Liver (tissue), 9 donors: ENCODE measurements around the gene DPYD. TPM values are rescaled to one million over a fixed set of nuclear protein-coding genes. Genes with fewer than 3 reads are reported as not detected.

Experiments
- DNase-seq: peaks from one replicate; pipeline ENCODE4 v3.0.0-alpha.2; 2017; ENCODE audit warnings: low spot score
- H3K27ac ChIP-seq, 2 donors: one replicate each; pipeline ENCODE4 v1.7.0; 2013; ENCODE audit warnings: inconsistent platforms in 2 of 2, low read length in 2 of 2, control low read depth in 1 of 2, low read depth in 1 of 2, mild to moderate bottlenecking in 1 of 2
- H3K27me3 ChIP-seq, 4 donors: one replicate each; pipeline versions ENCODE4 v1.6.1 to v1.7.0; 2013; ENCODE audit warnings: low read length in 3 of 4, inconsistent platforms in 1 of 4, mild to moderate bottlenecking in 1 of 4, moderate library complexity in 1 of 4; ENCODE audit not compliant: control insufficient read depth in 4 of 4, insufficient read depth in 4 of 4
- H3K36me3 ChIP-seq, 4 donors: one replicate each; pipeline versions ENCODE4 v1.6.1 to v1.7.0; 2013; ENCODE audit warnings: low read length in 3 of 4, mild to moderate bottlenecking in 3 of 4, low read depth in 1 of 4, moderate library complexity in 1 of 4; ENCODE audit not compliant: control insufficient read depth in 4 of 4, insufficient read depth in 3 of 4
- H3K4me1 ChIP-seq, 4 donors: one replicate each; pipeline versions ENCODE4 v1.6.1 to v1.7.0; 2013; ENCODE audit warnings: low read length in 3 of 4, mild to moderate bottlenecking in 3 of 4, moderate library complexity in 1 of 4; ENCODE audit not compliant: control insufficient read depth in 4 of 4, insufficient read depth in 4 of 4
- H3K4me3 ChIP-seq, 3 donors: one replicate each; pipeline versions ENCODE4 v1.6.1 to v1.7.0; 2013; ENCODE audit warnings: low read length in 3 of 3, control low read depth in 1 of 3, low read depth in 1 of 3, mild to moderate bottlenecking in 1 of 3
- H3K9ac ChIP-seq, 2 donors: one replicate each; pipeline ENCODE4 v1.7.0; 2013; ENCODE audit warnings: low read length in 2 of 2, mild to moderate bottlenecking in 2 of 2, moderate library complexity in 2 of 2, control low read depth in 1 of 2, low read depth in 1 of 2
- H3K9me3 ChIP-seq, 4 donors: one replicate each; pipeline versions ENCODE4 v1.6.1 to v1.7.0; 2013; ENCODE audit warnings: low read length in 3 of 4; ENCODE audit not compliant: control insufficient read depth in 4 of 4
- ATF3 ChIP-seq: IDR thresholded peaks from 2 replicates; pipeline ENCODE4 v1.6.1; 2016; ENCODE audit warnings: antibody characterized with exemption
- CTCF ChIP-seq: fragments of 150-350 bp; IDR thresholded peaks from 2 replicates; pipeline ENCODE4 v1.5.1; 2017; ENCODE audit warnings: improper control_type of control experiment, low read depth, low read length; ENCODE audit not compliant: missing input control
- FOXA1 ChIP-seq: IDR thresholded peaks from 2 replicates; pipeline ENCODE4 v1.6.1; 2016; ENCODE audit warnings: antibody characterized with exemption
- FOXA2 ChIP-seq: IDR thresholded peaks from 2 replicates; pipeline ENCODE4 v1.6.1; 2016; ENCODE audit warnings: antibody characterized with exemption
- GABPA ChIP-seq, 2 donors: IDR thresholded peaks in 1 of 2; conservative IDR thresholded peaks in 1 of 2; 2 replicates each; pipeline ENCODE4 v1.6.1; 2016; ENCODE audit warnings: antibody characterized with exemption in 2 of 2, mild to moderate bottlenecking in 1 of 2, moderate library complexity in 1 of 2
- HNF4A ChIP-seq, 2 donors: conservative IDR thresholded peaks; 2 replicates each; pipeline ENCODE4 v1.6.1; 2016; ENCODE audit warnings: antibody characterized with exemption in 2 of 2, mild to moderate bottlenecking in 2 of 2
- RAD21 ChIP-seq, 2 donors: IDR thresholded peaks; 2 replicates each; pipeline ENCODE4 v1.6.1; 2016; ENCODE audit warnings: antibody characterized with exemption in 2 of 2, mild to moderate bottlenecking in 2 of 2
- RXRA ChIP-seq, 2 donors: IDR thresholded peaks; 2 replicates each; pipeline ENCODE4 v1.6.1; 2017 to 2018; ENCODE audit warnings: antibody characterized with exemption in 2 of 2, mild to moderate bottlenecking in 1 of 2
- SP1 ChIP-seq: IDR thresholded peaks from 2 replicates; pipeline ENCODE4 v1.6.1; 2018; ENCODE audit warnings: antibody characterized with exemption, mild to moderate bottlenecking
- YY1 ChIP-seq: IDR thresholded peaks from 2 replicates; pipeline ENCODE4 v1.6.1; 2016; ENCODE audit warnings: antibody characterized with exemption, mild to moderate bottlenecking
- WGBS: extraction: QIAGEN DNeasy Blood & Tissue Kit; methylation state at CpG from one replicate; pipeline ENCODE4 v1.1.7; 2013; 5-methylcytosine and 5-hydroxymethylcytosine counted together
- polyA plus RNA-seq, 2 donors: library from polyadenylated mRNA; stranded (reverse) in 1 of 2; unstranded in 1 of 2; fragments of 200-250 nt in 1 of 2; fragments of >200 nt in 1 of 2; fragmentation: Nextera tagmentation in 1 of 2; extraction: Ambion mirVana in 1 of 2; gene quantifications; one replicate each; pipeline versions ENCODE4 v1.2.1 to v1.2.3, GENCODE V29; 2013 to 2015
- total RNA-seq, 2 donors: library from RNA; depleted of rRNA; stranded (reverse); fragments of >200 nt; gene quantifications; one replicate each; pipeline ENCODE4 v1.2.3, GENCODE V29; 2014
- TF ChIP-seq, protein P1 (sequence below): IDR thresholded peaks from 2 replicates; pipeline ENCODE4 v1.6.1; 2016; ENCODE audit warnings: antibody characterized with exemption, mild to moderate bottlenecking
- TF ChIP-seq, protein P2 (sequence below): IDR thresholded peaks from 2 replicates; pipeline ENCODE4 v1.6.1; 2016; ENCODE audit warnings: antibody characterized with exemption
- donor health status: healthy.
- donor health status: healthy.
- donor health status: healthy.
- donor health status: healthy.
- donor health status: healthy.

Gene DPYD
- total and polyA plus RNA-seq, 4 donors, result 16.2 to 142 (median 47.0) TPM

GRCh38 chr1:97506368-97506767 is 414.5 kb downstream of the DPYD start:
- H3K36me3 ChIP-seq, result peaks cover 0 to 4% (median 0%) of the 10 kb centered on the region in 4 donors
- DNase-seq, result no peak
- no peak overlapping the region for H3K9ac ChIP-seq
- peaks cover 0 to 9% (median 6%) of the 10 kb centered on the region in 4 donors for H3K4me1 ChIP-seq
- 89% methylated on average over 1 of the region's 1 CpG for WGBS
- no peak overlapping the region for H3K27ac ChIP-seq
- no peak overlapping the region for H3K4me3 ChIP-seq
- TF ChIP-seq FOXA1 (no peak), RXRA (IDR thresholded peaks at IDR 0.05) (no peak), RAD21 (IDR thresholded peaks at IDR 0.05) (no peak), GABPA (IDR thresholded peaks at IDR 0.05 in 1 of 2, conservative IDR thresholded peaks at IDR 0.05 in 1 of 2) (no peak), CTCF (no peak), HNF4A (conservative IDR thresholded peaks at IDR 0.05) (no peak), SP1 (no peak)
- TF ChIP-seq, protein P1, sequence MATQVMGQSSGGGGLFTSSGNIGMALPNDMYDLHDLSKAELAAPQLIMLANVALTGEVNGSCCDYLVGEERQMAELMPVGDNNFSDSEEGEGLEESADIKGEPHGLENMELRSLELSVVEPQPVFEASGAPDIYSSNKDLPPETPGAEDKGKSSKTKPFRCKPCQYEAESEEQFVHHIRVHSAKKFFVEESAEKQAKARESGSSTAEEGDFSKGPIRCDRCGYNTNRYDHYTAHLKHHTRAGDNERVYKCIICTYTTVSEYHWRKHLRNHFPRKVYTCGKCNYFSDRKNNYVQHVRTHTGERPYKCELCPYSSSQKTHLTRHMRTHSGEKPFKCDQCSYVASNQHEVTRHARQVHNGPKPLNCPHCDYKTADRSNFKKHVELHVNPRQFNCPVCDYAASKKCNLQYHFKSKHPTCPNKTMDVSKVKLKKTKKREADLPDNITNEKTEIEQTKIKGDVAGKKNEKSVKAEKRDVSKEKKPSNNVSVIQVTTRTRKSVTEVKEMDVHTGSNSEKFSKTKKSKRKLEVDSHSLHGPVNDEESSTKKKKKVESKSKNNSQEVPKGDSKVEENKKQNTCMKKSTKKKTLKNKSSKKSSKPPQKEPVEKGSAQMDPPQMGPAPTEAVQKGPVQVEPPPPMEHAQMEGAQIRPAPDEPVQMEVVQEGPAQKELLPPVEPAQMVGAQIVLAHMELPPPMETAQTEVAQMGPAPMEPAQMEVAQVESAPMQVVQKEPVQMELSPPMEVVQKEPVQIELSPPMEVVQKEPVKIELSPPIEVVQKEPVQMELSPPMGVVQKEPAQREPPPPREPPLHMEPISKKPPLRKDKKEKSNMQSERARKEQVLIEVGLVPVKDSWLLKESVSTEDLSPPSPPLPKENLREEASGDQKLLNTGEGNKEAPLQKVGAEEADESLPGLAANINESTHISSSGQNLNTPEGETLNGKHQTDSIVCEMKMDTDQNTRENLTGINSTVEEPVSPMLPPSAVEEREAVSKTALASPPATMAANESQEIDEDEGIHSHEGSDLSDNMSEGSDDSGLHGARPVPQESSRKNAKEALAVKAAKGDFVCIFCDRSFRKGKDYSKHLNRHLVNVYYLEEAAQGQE, result no peak
- TF ChIP-seq, protein P2, sequence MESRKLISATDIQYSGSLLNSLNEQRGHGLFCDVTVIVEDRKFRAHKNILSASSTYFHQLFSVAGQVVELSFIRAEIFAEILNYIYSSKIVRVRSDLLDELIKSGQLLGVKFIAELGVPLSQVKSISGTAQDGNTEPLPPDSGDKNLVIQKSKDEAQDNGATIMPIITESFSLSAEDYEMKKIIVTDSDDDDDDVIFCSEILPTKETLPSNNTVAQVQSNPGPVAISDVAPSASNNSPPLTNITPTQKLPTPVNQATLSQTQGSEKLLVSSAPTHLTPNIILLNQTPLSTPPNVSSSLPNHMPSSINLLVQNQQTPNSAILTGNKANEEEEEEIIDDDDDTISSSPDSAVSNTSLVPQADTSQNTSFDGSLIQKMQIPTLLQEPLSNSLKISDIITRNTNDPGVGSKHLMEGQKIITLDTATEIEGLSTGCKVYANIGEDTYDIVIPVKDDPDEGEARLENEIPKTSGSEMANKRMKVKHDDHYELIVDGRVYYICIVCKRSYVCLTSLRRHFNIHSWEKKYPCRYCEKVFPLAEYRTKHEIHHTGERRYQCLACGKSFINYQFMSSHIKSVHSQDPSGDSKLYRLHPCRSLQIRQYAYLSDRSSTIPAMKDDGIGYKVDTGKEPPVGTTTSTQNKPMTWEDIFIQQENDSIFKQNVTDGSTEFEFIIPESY, result no peak
- H3K27me3 ChIP-seq, result no peaks in the 10 kb centered on the region
- H3K9me3 ChIP-seq, result peaks cover 0 to 2% (median 0%) of the 10 kb centered on the region in 4 donors

GRCh38 chr1:97505816-97506215 is 415.0 kb downstream of the DPYD start:
- H3K27ac ChIP-seq, result no peak overlapping the region
- no peak overlapping the region for H3K4me3 ChIP-seq
- TF ChIP-seq YY1 (no peak), GABPA (IDR thresholded peaks at IDR 0.05 in 1 of 2, conservative IDR thresholded peaks at IDR 0.05 in 1 of 2) (no peak), ATF3 (no peak), CTCF (no peak), FOXA1 (no peak), RXRA (IDR thresholded peaks at IDR 0.05) (no peak), FOXA2 (no peak)
- TF ChIP-seq, protein P1, result no peak
- peaks cover 0 to 2% (median 0%) of the 10 kb centered on the region in 4 donors for H3K9me3 ChIP-seq
- no peaks in the 10 kb centered on the region for H3K27me3 ChIP-seq
- no peak for DNase-seq
- peaks cover 0 to 14% (median 10%) of the 10 kb centered on the region in 4 donors for H3K4me1 ChIP-seq
- WGBS, result 99% methylated on average over 1 of the region's 1 CpG
- H3K9ac ChIP-seq, result no peak overlapping the region
- H3K36me3 ChIP-seq, result peaks cover 0 to 4% (median 0%) of the 10 kb centered on the region in 4 donors
